HG03097 (cell line): Measurements from ENCODE around the gene ERC2.
"Not testable (repeated sequence)": the region's sequence is repeated elsewhere in the genome, so short reads cannot be mapped to it uniquely, and the experiment has no call there.

Source experiments
- ATAC-seq: cut with Tn5 transposase; IDR thresholded peaks from one replicate; pipeline ENCODE4 v1.9.1; 2021; ENCODE audit not compliant: unreplicated experiment, low FRiP score

ERC2 gene

GRCh38 chr3:55526332-55527030, 941.8 kb downstream of the ERC2 start:
- ATAC-seq = no peak

GRCh38 chr3:55525436-55525835, 942.8 kb downstream of the ERC2 start:
- ATAC-seq = no peak

- ATAC-seq = no peak
Observed at GRCh38 chr3:55524565-55525244, 943.6 kb downstream of the ERC2 start.

GRCh38 chr3:55523471-55523870, 944.8 kb downstream of the ERC2 start:
- no peak for ATAC-seq

- ATAC-seq = no peak
Observed at GRCh38 chr3:55521738-55522421, 946.4 kb downstream of the ERC2 start.

- no peak for ATAC-seq
Observed at GRCh38 chr3:55521064-55521737, 947.1 kb downstream of the ERC2 start.

- ATAC-seq = no peak
Observed at GRCh38 chr3:55519019-55519418, 949.2 kb downstream of the ERC2 start.

GRCh38 chr3:55518451-55518850, 949.8 kb downstream of the ERC2 start:
- ATAC-seq = no peak

- no peak for ATAC-seq
Observed at GRCh38 chr3:55516392-55517030, 951.8 kb downstream of the ERC2 start.

GRCh38 chr3:55515550-55516246, 952.6 kb downstream of the ERC2 start:
- ATAC-seq = no peak

- no peak for ATAC-seq
Observed at GRCh38 chr3:55514962-55515361, 953.3 kb downstream of the ERC2 start.

GRCh38 chr3:55512571-55513343, 955.5 kb downstream of the ERC2 start:
- ATAC-seq = no peak

- no peak for ATAC-seq
Observed at GRCh38 chr3:55511895-55512570, 956.2 kb downstream of the ERC2 start.

GRCh38 chr3:55508335-55508734, 959.9 kb downstream of the ERC2 start:
- no peak for ATAC-seq

- ATAC-seq = no peak
Observed at GRCh38 chr3:55507808-55508207, 960.5 kb downstream of the ERC2 start.

- no peak for ATAC-seq
Observed at GRCh38 chr3:55505776-55506175, 962.5 kb downstream of the ERC2 start.

- not testable (repeated sequence) for ATAC-seq
Observed at GRCh38 chr3:55505102-55505501, 963.2 kb downstream of the ERC2 start.

GRCh38 chr3:55501905-55502304, 966.4 kb downstream of the ERC2 start:
- ATAC-seq = no peak
